Right atrium auricular region (tissue), 2 donors: Measurements from ENCODE around the gene LINGO1. TPM values are rescaled to one million over a fixed set of nuclear protein-coding genes. Genes with fewer than 3 reads are reported as not detected.

Experiments
- DNase-seq: peaks from one replicate; pipeline ENCODE4 v3.0.0-alpha.2; 2019; ENCODE audit warnings: low spot score
- H3K27ac ChIP-seq, 2 donors: fragments of 200-600 bp; sonication (generic); 1 replicate in 1 of 2; 2 replicates in 1 of 2; pipeline ENCODE4 v1.5.1; 2016 to 2019
- H3K27me3 ChIP-seq, 2 donors: fragments of 200-600 bp; sonication (generic); one replicate each; pipeline versions ENCODE4 v1.5.1 to v1.6.0; 2017 to 2019
- H3K36me3 ChIP-seq: fragments of 200-600 bp; sonication (generic); one replicate; pipeline ENCODE4 v1.5.1; 2016
- H3K4me1 ChIP-seq, 2 donors: fragments of 200-600 bp; sonication (generic); one replicate each; pipeline versions ENCODE4 v1.5.1 to v1.6.0; 2017 to 2019
- H3K4me3 ChIP-seq, 2 donors: fragments of 200-600 bp; sonication (generic); 1 replicate in 1 of 2; 2 replicates in 1 of 2; pipeline ENCODE4 v1.5.1; 2017 to 2019; ENCODE audit warnings: mild to moderate bottlenecking in 1 of 2, moderate library complexity in 1 of 2
- H3K9me3 ChIP-seq, 2 donors: fragments of 200-600 bp; sonication (generic); one replicate each; pipeline ENCODE4 v1.5.1; 2019
- CTCF ChIP-seq, 2 donors: fragments of 200-600 bp; sonication (generic); IDR thresholded peaks; one replicate each; pipeline ENCODE4 v1.5.1; 2019; ENCODE audit warnings: antibody characterized with exemption in 2 of 2
- total RNA-seq, 2 donors: library from RNA; depleted of rRNA; stranded (reverse); fragments of >200 nt; gene quantifications; one replicate each; pipeline ENCODE4 v1.1.0, GENCODE V29; 2016

Gene LINGO1
- total RNA-seq, 2 donors from 2014 or later, result 7.0 to 9.4 TPM

- Histone ChIP-seq H3K27me3 (no peaks in the 10 kb centered on the region), H3K9me3 (no peaks in the 10 kb centered on the region), H3K4me3 (no peak overlapping the region), H3K27ac (no peak overlapping the region), H3K4me1 (peaks cover 0 to 18% of the 10 kb centered on the region in 2 donors), H3K36me3 (no peaks in the 10 kb centered on the region)
- no peak for DNase-seq
- no peak for TF ChIP-seq CTCF (IDR thresholded peaks at IDR 0.05)
Measured at GRCh38 chr15:77622209-77622933, 10.3 kb downstream of the LINGO1 start.

GRCh38 chr15:77621847-77622208 is 10.9 kb downstream of the LINGO1 start:
- TF ChIP-seq CTCF (IDR thresholded peaks at IDR 0.05), result no peak
- H3K9me3 ChIP-seq, result no peaks in the 10 kb centered on the region
- no peaks in the 10 kb centered on the region for H3K27me3 ChIP-seq
- H3K4me3 ChIP-seq, result no peak overlapping the region
- no peak for DNase-seq
- no peaks in the 10 kb centered on the region for H3K36me3 ChIP-seq
- H3K27ac ChIP-seq, result no peak overlapping the region
- H3K4me1 ChIP-seq, result peaks cover 0 to 18% of the 10 kb centered on the region in 2 donors

- H3K4me3 ChIP-seq, result no peak overlapping the region
- H3K36me3 ChIP-seq, result no peaks in the 10 kb centered on the region
- H3K4me1 ChIP-seq, result peaks cover 0 to 18% of the 10 kb centered on the region in 2 donors
- TF ChIP-seq CTCF (IDR thresholded peaks at IDR 0.05), result no peak
- H3K27me3 ChIP-seq, result no peaks in the 10 kb centered on the region
- DNase-seq, result no peak
- no peaks in the 10 kb centered on the region for H3K9me3 ChIP-seq
- no peak overlapping the region for H3K27ac ChIP-seq
Measured at GRCh38 chr15:77620960-77621647, 11.6 kb downstream of the LINGO1 start.

GRCh38 chr15:77620297-77620696 is 12.4 kb downstream of the LINGO1 start:
- Histone ChIP-seq H3K4me1 (peaks cover 0 to 18% of the 10 kb centered on the region in 2 donors), H3K36me3 (no peaks in the 10 kb centered on the region), H3K27me3 (no peaks in the 10 kb centered on the region), H3K9me3 (no peaks in the 10 kb centered on the region), H3K27ac (no peak overlapping the region), H3K4me3 (no peak overlapping the region)
- no peak for TF ChIP-seq CTCF (IDR thresholded peaks at IDR 0.05)
- DNase-seq, result no peak

- DNase-seq, result no peak
- no peaks in the 10 kb centered on the region for H3K27me3 ChIP-seq
- no peaks in the 10 kb centered on the region for H3K9me3 ChIP-seq
- no peak for TF ChIP-seq CTCF (IDR thresholded peaks at IDR 0.05)
- H3K36me3 ChIP-seq, result no peaks in the 10 kb centered on the region
- H3K4me1 ChIP-seq, result peaks cover 0 to 18% of the 10 kb centered on the region in 2 donors
- no peak overlapping the region for H3K4me3 ChIP-seq
- H3K27ac ChIP-seq, result no peak overlapping the region
Measured at GRCh38 chr15:77619883-77620282, 12.8 kb downstream of the LINGO1 start.
